ENCODE measurements around the gene FAAP100. TPM values are rescaled to one million over a fixed set of nuclear protein-coding genes. Genes with fewer than 3 reads are reported as not detected.

The FAAP100 gene
- total RNA-seq, 1 experiment from 2014 or later = 7.4 TPM

GRCh38 chr17:81577278-81578000 lies 25.3 kb upstream of the FAAP100 start:
- DNase-seq (ENCODE audit: low spot score) = peak; percentile 31

GRCh38 chr17:81576621-81577277 lies 24.6 kb upstream of the FAAP100 start:
- peak; percentile 73 for DNase-seq (ENCODE audit: low spot score)

GRCh38 chr17:81575836-81576235 lies 23.7 kb upstream of the FAAP100 start:
- DNase-seq (ENCODE audit: low spot score) = no peak

- no peak for DNase-seq (ENCODE audit: low spot score)
Measured at GRCh38 chr17:81574643-81574956, 22.4 kb upstream of the FAAP100 start.

- no peak for DNase-seq (ENCODE audit: low spot score)
Measured at GRCh38 chr17:81573794-81574642, 21.9 kb upstream of the FAAP100 start.

- DNase-seq (ENCODE audit: low spot score) = no peak
Measured at GRCh38 chr17:81572563-81573168, 20.5 kb upstream of the FAAP100 start.

- no peak for DNase-seq (ENCODE audit: low spot score)
Measured at GRCh38 chr17:81570964-81571363, 18.8 kb upstream of the FAAP100 start.

- no peak for DNase-seq (ENCODE audit: low spot score)
Measured at GRCh38 chr17:81569986-81570514, 17.9 kb upstream of the FAAP100 start.

GRCh38 chr17:81568416-81568815 lies 16.3 kb upstream of the FAAP100 start:
- DNase-seq (ENCODE audit: low spot score) = no peak

- DNase-seq (ENCODE audit: low spot score) = no peak
Measured at GRCh38 chr17:81567191-81567590, 15.0 kb upstream of the FAAP100 start.

GRCh38 chr17:81566461-81567126 lies 14.4 kb upstream of the FAAP100 start:
- peak; percentile 83 for DNase-seq (ENCODE audit: low spot score)

GRCh38 chr17:81565231-81565630 lies 13.1 kb upstream of the FAAP100 start:
- DNase-seq (ENCODE audit: low spot score) = no peak

- no peak for DNase-seq (ENCODE audit: low spot score)
Measured at GRCh38 chr17:81564778-81565177, 12.6 kb upstream of the FAAP100 start.

GRCh38 chr17:81563861-81564586 lies 11.9 kb upstream of the FAAP100 start:
- peak; percentile 36 for DNase-seq (ENCODE audit: low spot score)

GRCh38 chr17:81561494-81561885 lies 9.3 kb upstream of the FAAP100 start:
- DNase-seq (ENCODE audit: low spot score) = no peak

GRCh38 chr17:81558941-81559806 lies 7.0 kb upstream of the FAAP100 start:
- DNase-seq (ENCODE audit: low spot score) = no peak

GRCh38 chr17:81558115-81558468 lies 5.9 kb upstream of the FAAP100 start:
- no peak for DNase-seq (ENCODE audit: low spot score)

GRCh38 chr17:81557276-81558114 lies 5.3 kb upstream of the FAAP100 start:
- no peak for DNase-seq (ENCODE audit: low spot score)

- no peak for DNase-seq (ENCODE audit: low spot score)
Measured at GRCh38 chr17:81556863-81557262, 4.7 kb upstream of the FAAP100 start.

Measured in H4 (cell line).